ENCODE data around the gene ANTXR1. TPM values are rescaled to one million over a fixed set of nuclear protein-coding genes. Genes with fewer than 3 reads are reported as not detected.

Gene ANTXR1
- total RNA-seq, 1 experiment from 2014 or later: 37.3 TPM

- Histone ChIP-seq H4K91ac (ENCODE audit: insufficient read length, low read depth, low read length) (no peak overlapping the region), H4K20me1 (ENCODE audit: control insufficient read depth, insufficient read depth, insufficient read length) (no peaks in the 10 kb centered on the region), H3T11ph (ENCODE audit: low read length) (no peak overlapping the region), H3K23me2 (ENCODE audit: insufficient read length, low read depth, low read length, poor library complexity, severe bottlenecking) (no peaks in the 10 kb centered on the region), H4K8ac (replicated peaks; ENCODE audit: insufficient read length, low read depth, low read length) (no peak overlapping the region), H2BK5ac (ENCODE audit: insufficient read length, low read length) (no peak overlapping the region), H3K14ac (ENCODE audit: insufficient read depth, low read length) (no peak overlapping the region), H3K56ac (ENCODE audit: insufficient read length, low read depth, low read length) (no peak overlapping the region), H3K4me1 (ENCODE audit: insufficient read depth, low read length) (no peaks in the 10 kb centered on the region), H2AK5ac (ENCODE audit: insufficient read length, low read length) (no peak overlapping the region), H3K9me3 (ENCODE audit: control insufficient read depth, low read depth, low read length) (no peaks in the 10 kb centered on the region), H3K27ac (ENCODE audit: insufficient read length, low read depth, low read length) (no peak overlapping the region), H3K79me1 (ENCODE audit: insufficient read depth, low read depth, low read length, poor library complexity, severe bottlenecking) (no peaks in the 10 kb centered on the region), H3K79me2 (ENCODE audit: insufficient read depth, low read length) (no peaks in the 10 kb centered on the region), H4K5ac (ENCODE audit: insufficient read length, low read depth, low read length) (no peak overlapping the region), H3K9ac (ENCODE audit: extremely low read depth, insufficient read length, low read length) (no peak overlapping the region), H2BK15ac (ENCODE audit: low read depth, low read length) (no peak overlapping the region), H2AFZ (ENCODE audit: low read length) (no peak overlapping the region), H3K18ac (ENCODE audit: insufficient read length, low read depth, low read length) (no peak overlapping the region), H3K4ac (ENCODE audit: low read depth, low read length) (no peak overlapping the region), H3K27me3 (ENCODE audit: insufficient read depth, low read length) (no peaks in the 10 kb centered on the region; the same call in 1 of the 2 replicates), H3K23ac (ENCODE audit: insufficient read length, low read depth, low read length) (no peak overlapping the region), H2BK20ac (ENCODE audit: low read depth, low read length, poor library complexity, severe bottlenecking) (no peak overlapping the region), H3K4me2 (ENCODE audit: insufficient read depth, insufficient read length, low read length) (no peak overlapping the region), H2BK120ac (ENCODE audit: low read depth, low read length, poor library complexity, severe bottlenecking) (no peak overlapping the region), H2BK12ac (ENCODE audit: insufficient read length, low read depth, low read length) (no peak overlapping the region)
- DNase-seq: no peak
- WGBS (ENCODE audit: extremely low coverage, insufficient read length, low lambda C conversion rate): no CpG with 5 or more reads among the region's 5 CpGs
- H3K4me3 Mint-ChIP-seq: no peak overlapping the region
- H3K27me3 Mint-ChIP-seq (ENCODE audit: low read depth): no peaks in the 10 kb centered on the region
- H3K4me1 Mint-ChIP-seq: peaks cover 4% of the 10 kb centered on the region in 2 experiments; a peak in 2 of 4 replicates
- H3K9me3 Mint-ChIP-seq: no peaks in the 10 kb centered on the region
- no peak for TF ChIP-seq CTCF (conservative IDR thresholded peaks at IDR 0.05)
- peak overlapping the region in 2 of 3 experiments; percentile 11 to 59; a peak in 2 of 7 replicates for H3K27ac Mint-ChIP-seq
- H3K36me3 Mint-ChIP-seq (ENCODE audit: insufficient read depth in 1 of 3, low read depth in 3 of 3): peaks cover 3 to 12% (median 5%) of the 10 kb centered on the region in 3 experiments; a peak in 4 of 7 replicates
These were observed 74.4 kb downstream of the ANTXR1 start for GRCh38 chr2:69087211-69087911.
